Measurements from ENCODE around the gene SLC7A1.
A peak's percentile ranks its signal among the peaks of the same experiment; 100 is the strongest.
"Not testable (repeated sequence)": the region's sequence is repeated elsewhere in the genome, so short reads cannot be mapped to it uniquely, and the experiment has no call there.

The SLC7A1 gene

DNA sequence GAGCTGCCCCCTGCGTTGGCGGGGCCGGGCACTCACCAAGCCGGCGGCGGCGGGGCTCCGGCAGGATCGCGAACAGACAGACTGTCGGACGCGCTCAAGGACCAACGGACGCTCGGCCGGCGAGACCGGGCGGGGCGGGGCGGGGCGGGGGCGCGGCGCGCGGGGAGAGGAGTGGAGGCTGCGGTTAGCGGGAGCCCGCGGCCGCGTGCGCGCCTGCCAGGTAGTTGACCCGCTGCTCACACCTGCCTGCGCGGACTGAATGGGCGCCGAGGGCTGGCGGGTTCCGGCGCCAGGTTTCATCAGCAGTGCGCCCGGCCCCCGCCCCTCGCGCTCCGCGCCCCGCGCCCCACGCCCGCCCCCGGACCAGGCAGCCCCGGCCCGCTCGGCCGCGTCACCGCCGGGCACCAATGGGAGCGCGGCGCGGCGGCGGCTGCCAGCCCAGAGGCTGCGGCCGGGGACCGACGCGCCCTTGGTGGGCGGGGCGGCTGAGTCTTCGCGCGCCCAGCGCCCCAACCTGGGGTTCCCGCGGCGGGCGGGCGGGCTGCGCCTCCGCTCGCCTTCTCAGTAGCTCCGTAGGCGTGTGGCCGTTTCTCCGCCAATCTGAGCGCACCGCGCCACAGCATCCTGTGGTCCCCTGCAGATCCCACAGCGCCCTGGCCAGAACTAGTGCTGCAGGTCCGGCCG, at the start of gene SLC7A1:
Gene SLC7A1, minus strand, starts transcription at position 309 of the 684 bp plus-strand sequence. CDS start 59,500 bp downstream, outside the sequence.
- peak within 1 kb of the TSS; percentile 87 for H3K4me3 ChIP-seq (ENCODE audit: low read depth, low read length)
- peak; percentile 94 for DNase-seq (ENCODE audit: low read depth)
- peak; percentile 1 for TF ChIP-seq CTCF (IDR thresholded peaks at IDR 0.05; ENCODE audit: insufficient read depth, low read depth, low read length, missing control alignments)

- no peak for DNase-seq (ENCODE audit: low read depth)
- TF ChIP-seq CTCF (IDR thresholded peaks at IDR 0.05; ENCODE audit: insufficient read depth, low read depth, low read length, missing control alignments), result no peak
- no peak overlapping the region for H3K4me3 ChIP-seq (ENCODE audit: low read depth, low read length)
Observed at GRCh38 chr13:29640665-29641064, 45.2 kb upstream of the SLC7A1 start.

- H3K4me3 ChIP-seq (ENCODE audit: low read depth, low read length); DNase-seq (ENCODE audit: low read depth): not testable (repeated sequence)
Observed at GRCh38 chr13:29636831-29637230, 41.3 kb upstream of the SLC7A1 start.

DNA sequence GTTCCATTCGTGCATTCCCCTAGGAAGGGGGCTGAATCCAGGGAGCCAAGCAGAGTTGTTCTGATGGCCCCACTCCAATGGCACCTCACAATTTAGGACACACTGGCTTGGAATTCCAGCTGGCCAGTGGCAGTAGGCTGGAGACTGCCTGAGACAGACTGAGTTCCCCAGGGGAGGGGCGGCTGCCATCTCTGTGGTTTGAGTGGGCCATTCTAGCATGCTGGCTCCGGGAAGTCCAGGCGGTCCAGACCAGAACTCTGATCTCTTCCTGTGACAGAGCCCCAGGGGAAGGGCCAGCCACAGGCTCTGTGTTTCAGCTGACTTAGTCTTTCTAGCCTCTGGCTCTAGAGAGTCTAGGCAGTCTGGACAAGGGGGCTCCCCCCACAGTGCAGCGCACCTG, 29.5 kb upstream of the SLC7A1 start:
- DNase-seq (ENCODE audit: low read depth), result no peak
- no peak for TF ChIP-seq CTCF (IDR thresholded peaks at IDR 0.05; ENCODE audit: insufficient read depth, low read depth, low read length, missing control alignments)
- no peak overlapping the region for H3K4me3 ChIP-seq (ENCODE audit: low read depth, low read length)

DNA sequence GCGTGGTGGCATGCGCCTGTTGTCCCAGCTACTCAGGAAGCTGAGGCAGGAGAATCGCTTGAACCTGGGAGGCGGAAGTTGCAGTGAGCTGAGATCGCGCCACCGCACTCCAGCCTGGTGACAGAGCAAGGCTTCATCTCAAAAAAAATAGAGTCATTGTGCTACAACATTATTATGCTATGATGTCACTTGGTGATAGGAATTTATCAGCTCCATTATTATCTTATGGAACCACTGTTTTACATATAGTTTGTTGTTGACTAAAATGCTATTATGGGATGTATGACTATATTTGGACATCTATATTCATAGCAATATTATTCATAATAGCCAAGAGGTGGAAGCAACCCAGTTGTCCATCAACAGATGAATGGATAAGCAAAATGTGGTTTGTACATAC, 26.4 kb upstream of the SLC7A1 start:
- no peak overlapping the region for H3K4me3 ChIP-seq (ENCODE audit: low read depth, low read length)
- no peak for DNase-seq (ENCODE audit: low read depth)
- TF ChIP-seq CTCF (IDR thresholded peaks at IDR 0.05; ENCODE audit: insufficient read depth, low read depth, low read length, missing control alignments), result no peak

DNA sequence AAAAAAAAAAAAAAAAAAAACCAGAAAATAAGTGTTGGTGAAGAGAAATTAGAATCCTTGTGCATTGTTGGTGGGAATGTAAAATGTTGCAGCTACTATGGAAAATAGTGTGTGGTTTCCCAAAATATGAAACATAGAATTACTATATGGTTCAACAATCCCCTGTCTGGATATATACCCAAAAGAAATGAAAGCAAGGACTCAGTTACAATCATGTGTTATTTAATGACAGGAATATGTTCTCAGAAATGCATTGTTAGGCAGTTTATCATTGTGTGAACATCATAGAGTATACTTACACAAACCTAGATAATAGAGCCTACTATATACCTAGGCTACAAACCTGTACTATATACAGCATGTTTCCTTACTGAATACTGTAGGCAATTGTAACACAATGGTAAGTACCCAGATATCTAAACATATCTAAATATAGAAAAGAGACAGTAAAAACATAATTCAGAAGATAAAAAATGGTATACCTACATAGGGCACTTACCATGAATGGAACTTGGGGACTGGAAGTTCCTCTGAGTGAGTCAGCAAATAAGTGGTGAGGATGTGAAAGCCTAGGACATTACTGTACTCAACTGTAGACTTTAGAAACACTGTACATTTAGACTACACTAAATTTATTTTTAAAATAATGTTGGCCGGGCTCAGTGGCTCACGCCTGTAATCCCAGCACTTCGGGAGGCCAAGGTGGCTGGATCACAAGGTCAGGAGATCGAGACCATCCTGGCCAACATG, 25.7 kb upstream of the SLC7A1 start:
- no peak overlapping the region for H3K4me3 ChIP-seq (ENCODE audit: low read depth, low read length)
- DNase-seq (ENCODE audit: low read depth), result no peak
- TF ChIP-seq CTCF (IDR thresholded peaks at IDR 0.05; ENCODE audit: insufficient read depth, low read depth, low read length, missing control alignments), result no peak

GRCh38 chr13:29619995-29620394, 24.5 kb upstream of the SLC7A1 start:
- TF ChIP-seq CTCF (IDR thresholded peaks at IDR 0.05; ENCODE audit: insufficient read depth, low read depth, low read length, missing control alignments), result no peak
- no peak for DNase-seq (ENCODE audit: low read depth)
- H3K4me3 ChIP-seq (ENCODE audit: low read depth, low read length), result no peak overlapping the region

Measured in GM12865 (cell line).